HG03439 (cell line): ENCODE data around the gene PROK2.

Experiments used
- ATAC-seq: cut with Tn5 transposase; IDR thresholded peaks from one replicate; pipeline ENCODE4 v1.9.1; 2021; ENCODE audit warnings: mild to moderate bottlenecking, moderate library complexity; ENCODE audit not compliant: unreplicated experiment

Gene PROK2

DNA sequence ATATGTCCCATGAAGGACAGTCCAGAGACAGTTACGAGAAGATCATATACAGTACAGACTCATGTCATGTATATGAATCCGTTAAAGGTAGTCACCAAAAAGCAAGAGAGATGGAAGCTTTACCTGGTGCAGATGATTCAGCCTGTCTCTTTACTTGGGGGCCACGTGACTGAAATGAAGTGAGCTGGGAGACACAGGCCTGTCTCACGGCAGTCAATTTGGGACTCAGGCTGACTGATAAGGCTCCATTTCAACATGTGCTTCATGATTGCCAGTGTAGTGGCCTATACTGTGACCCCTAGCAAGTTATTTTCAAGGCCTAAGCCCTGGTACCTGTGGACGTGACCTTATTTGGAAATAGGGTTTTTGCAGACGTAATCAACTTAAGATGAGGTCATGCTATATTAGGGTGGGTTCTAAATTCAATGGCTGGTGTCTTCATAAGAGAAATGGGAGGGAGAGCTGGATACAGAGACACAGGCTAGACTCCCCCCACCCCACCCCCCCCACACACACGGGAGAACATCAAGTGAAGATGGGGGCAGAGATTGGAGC, 3.0 kb upstream of the PROK2 start:
- ATAC-seq: no peak

GRCh38 chr3:71786551-71786950, 1.6 kb upstream of the PROK2 start:
- no peak for ATAC-seq

DNA sequence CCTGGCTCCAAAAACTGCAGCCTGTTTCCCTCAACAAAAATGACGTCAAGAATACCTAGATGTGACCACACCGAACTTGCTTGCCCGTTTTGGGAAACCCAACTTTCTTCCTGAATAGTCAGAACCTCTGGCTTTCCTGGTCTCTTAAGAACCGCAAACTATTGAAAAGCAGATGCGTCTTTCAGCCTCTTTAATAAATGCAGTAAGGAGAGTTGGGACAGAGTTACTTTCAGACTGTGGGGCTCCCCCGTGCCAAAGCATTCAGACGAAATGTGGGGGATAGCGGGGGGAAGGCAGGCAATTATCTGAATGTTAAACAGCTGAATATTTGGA, 1.2 kb upstream of the PROK2 start:
- ATAC-seq: no peak

DNA sequence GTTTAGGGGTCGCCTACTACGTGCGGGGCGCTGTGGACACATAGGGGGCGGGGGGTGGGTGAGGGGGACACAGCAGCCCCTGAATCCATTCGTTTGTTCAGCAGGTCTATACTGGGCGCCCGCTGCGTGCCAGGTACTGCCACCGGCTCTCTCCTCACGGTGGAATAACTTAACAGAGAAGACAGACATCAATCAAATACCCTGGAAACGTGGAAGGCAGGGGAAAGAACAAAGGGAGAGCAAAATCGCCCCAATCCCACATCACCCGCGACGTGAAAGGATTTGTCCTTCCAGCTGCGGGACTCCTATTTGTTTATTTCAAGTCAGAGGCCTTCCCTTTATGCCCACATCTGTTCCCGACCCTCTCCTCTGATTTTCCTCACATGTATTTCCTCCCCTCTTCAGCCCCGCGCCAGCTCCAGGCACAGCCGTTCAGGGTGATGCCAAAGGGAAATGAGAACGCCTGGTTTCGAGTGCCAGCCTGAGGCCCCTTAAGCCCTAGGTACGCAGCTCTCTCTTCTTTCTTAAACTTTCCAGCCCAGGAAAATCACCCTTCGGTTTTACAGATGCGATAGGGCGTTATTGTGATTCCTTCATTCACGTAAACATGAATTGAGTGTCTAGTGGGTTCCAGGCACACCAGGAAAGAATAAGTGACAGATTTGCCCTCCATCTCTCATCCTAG, 726 bp upstream of the PROK2 start:
- no peak for ATAC-seq

DNA sequence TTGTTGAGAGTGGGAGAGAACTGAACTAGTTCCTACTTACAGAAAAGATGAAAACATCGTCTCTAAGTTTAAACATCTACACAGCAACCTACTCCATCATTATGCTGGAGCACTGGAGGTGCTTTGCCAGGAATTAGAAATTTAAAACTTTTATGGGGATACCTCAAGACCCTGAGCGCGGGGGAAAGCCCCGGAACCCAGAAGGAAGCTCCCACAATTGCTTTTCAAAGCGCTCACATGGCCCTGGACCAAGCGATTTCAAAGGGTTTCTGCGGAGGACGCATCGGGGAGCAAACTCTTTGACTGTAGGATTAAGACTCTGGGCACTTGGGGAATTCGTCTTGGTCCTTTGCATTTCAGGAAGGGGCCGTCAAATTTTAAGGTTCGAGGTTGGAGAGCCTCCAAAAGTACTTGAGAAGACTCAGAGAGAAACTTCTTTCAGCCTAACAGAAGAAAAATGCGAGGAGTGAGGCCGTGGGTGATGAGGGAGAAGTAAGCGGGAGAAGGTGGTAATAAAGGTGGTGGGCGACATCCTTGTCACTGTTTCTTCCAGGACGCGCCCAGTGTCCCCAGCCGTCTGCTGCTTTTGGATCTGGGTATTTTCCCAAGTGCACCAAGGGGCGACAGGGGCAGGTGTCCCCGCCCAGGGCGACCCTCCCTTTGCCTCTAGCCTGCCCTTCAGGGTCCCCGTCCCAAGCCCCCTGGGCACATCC, 591 bp downstream of the PROK2 start:
- ATAC-seq: no peak

DNA sequence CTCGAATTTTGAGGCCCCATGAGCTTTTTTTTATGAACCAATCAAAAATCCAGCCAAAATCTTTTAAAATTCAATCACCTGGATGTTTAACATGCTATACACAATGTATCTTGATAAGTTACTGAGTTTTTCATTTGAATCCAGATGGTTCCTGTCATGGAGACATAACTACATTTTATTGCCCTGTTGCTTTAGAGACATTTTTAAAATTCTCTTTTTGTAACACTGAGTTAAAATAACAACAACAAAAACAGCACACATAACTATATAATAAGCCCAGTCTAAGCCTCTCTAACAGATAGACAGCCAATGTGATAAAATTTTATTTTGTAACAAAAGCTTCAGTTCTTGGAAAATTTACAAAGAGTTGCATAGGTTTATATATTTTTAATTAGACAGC, 1.8 kb downstream of the PROK2 start:
- no peak for ATAC-seq

GRCh38 chr3:71780430-71780829, 4.5 kb downstream of the PROK2 start:
- ATAC-seq: no peak

- no peak for ATAC-seq
Measured at GRCh38 chr3:71779674-71780377, 5.1 kb downstream of the PROK2 start.

DNA sequence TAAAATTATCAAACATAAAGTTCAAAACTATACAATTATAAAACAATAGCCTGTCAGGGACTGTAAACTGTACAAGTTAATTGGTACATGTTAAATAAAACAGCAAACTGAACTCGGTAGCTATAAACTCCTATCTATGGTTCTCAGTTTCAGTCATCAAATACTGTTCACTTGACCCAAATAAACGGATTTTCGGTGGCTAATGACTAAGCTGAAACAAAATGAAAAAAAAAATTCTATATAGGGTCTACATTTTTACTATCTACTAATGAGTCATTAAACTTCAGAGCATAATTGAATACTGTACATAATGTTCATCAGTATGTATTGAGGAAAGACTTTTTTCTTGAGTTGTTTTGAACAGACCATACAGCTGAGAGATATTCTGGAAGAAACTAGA, 6.6 kb downstream of the PROK2 start:
- no peak for ATAC-seq

DNA sequence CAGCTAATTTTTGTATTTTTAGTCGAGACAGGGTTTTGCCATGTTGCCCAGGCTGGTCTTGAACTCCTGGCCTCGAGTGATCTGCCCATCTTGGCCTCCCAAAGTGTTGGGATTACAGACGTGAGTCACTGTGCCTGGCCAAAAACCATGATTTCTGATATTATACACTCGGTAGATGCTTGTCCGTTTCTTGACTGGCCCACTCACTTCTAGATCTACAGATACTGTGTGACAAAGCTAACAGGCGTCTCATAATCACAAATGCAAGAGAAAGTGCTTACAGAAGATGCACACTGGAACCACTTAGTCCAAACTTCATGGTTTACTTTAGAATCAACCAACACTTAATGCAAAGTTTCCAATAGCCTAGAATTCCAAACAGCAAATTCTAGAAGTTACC, 8.4 kb downstream of the PROK2 start:
- no peak for ATAC-seq

DNA sequence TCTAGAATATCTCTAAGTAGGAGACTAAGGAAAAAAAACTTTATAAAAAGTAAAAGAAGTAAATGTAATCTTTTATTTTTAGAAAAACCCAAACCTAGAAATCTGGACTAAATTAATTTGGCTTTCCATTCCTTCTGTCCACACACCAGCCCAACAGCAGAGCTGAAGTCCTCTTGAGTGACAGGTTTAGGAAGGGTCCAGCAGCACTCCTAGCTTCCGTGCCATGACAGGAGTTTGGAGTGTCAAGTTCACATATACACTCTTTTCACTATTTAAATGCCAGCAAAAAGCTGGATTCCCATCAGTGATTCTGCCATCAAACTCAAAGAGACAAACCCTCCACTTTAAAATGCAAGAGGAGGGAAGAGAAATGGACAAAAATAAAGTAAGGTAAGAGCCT, 13.1 kb downstream of the PROK2 start:
- ATAC-seq: no peak

DNA sequence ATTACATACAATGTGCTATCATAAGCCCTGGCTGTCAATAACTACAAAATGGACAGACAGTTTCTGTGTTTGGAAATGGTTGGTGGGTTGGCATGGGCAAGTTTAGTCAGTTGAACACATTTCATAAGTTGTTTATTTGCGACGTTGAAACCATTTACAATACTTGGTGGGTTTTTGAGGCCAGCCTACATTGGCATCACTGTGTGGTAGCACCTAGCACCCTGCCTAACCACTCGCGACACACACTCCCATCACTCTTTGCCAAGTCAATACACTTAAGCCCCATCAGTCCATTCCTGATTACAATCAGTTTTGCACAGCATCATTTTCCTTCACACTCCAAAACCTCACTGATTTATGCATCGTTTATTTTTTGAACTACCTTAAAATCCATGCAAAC, 13.8 kb downstream of the PROK2 start:
- no peak for ATAC-seq

GRCh38 chr3:71763426-71763825, 21.5 kb downstream of the PROK2 start:
- ATAC-seq: no peak

GRCh38 chr3:71760140-71760539, 24.8 kb downstream of the PROK2 start:
- ATAC-seq: no peak

DNA sequence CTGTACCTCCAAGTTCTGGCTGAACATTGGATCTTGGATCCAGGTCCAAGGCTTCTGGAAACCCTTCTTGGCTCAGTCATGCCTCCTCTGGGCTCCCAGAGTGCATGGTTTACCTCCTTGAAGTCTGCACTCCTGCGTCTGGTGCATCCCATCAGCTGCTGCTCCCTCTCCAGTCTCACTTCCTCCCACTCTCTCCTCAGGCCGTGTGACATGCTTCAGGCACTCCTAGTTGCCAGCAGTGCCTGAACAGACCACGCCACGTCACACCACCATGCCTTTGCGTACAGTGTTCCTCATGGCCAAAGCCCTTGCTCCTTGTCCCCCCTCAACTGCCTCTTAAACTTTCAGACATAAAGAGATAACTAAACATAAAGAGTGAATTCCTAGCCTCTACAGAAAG, 25.5 kb downstream of the PROK2 start:
- ATAC-seq: no peak

GRCh38 chr3:71758091-71758490, 26.9 kb downstream of the PROK2 start:
- no peak for ATAC-seq

DNA sequence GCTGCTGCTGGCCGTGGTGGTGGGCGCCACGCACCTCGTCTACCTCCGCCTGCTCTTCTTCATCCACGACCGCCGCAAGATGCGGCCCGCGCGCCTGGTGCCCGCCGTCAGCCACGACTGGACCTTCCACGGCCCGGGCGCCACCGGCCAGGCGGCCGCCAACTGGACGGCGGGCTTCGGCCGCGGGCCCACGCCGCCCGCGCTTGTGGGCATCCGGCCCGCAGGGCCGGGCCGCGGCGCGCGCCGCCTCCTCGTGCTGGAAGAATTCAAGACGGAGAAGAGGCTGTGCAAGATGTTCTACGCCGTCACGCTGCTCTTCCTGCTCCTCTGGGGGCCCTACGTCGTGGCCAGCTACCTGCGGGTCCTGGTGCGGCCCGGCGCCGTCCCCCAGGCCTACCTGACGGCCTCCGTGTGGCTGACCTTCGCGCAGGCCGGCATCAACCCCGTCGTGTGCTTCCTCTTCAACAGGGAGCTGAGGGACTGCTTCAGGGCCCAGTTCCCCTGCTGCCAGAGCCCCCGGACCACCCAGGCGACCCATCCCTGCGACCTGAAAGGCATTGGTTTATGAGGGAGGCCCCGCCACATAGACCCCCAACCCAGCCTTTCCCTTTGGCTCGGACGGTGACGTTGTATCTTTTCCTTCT, 30.2 kb downstream of the PROK2 start:
- no peak for ATAC-seq

- no peak for ATAC-seq
Measured at GRCh38 chr3:71753701-71754609, 31.0 kb downstream of the PROK2 start, which contains the start of gene GPR27. TSS of gene GPR27 (plus strand) at chr3:71753855. CDS start at chr3:71754050, 195 bp downstream.

DNA sequence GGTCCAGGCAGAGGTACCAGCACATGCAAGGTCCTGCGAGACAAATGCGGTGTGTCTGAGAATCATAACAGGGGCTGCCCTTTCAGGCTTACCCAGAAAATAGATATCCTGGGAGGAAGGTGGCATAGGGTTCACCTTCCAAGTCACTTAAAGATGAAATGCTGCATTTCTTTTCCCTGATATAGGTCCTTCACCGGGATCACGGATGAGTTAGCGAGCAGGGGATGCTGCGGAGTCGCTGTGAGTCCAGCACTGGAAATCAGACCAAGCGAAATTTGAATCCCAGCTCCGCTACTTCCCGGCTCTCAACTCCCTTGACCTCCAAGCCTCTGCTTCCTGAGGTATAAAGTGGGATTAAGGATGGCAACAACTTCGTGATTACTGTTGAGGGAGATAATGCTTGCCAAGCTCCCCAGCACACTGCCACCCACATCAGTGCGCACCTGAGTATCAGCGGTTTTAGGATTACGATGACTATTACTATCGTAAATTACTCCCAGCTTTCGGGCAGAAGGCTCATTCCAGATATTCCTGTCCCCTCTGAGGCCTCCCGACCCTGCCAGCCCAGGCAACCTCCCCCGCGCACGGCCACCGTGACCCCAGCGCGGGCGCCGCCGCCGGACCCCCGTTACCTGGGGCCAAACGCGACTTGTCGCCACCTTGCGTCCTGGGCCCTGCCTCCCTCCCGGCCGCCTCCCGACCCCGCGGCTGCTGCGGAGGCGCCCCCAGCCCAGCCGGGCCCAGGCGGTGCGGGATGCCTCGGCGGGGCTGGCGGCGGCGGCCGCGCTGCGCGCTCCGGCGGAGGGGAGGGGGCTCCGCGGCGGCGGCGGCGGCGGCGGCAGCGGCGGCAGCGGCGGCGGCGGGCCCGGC, 31.9 kb downstream of the PROK2 start:
- ATAC-seq: no peak
